Muscle layer of colon (tissue), 2 donors: ENCODE data around the gene LRRK1.

ENCODE experiments used
- H3K27ac ChIP-seq: one replicate; pipeline ENCODE4 v1.7.0; 2013; ENCODE audit warnings: low read depth, mild to moderate bottlenecking, low read length, moderate library complexity
- H3K27me3 ChIP-seq, 2 donors: one replicate each; pipeline ENCODE4 v1.7.0; 2013; ENCODE audit warnings: low read length in 2 of 2, mild to moderate bottlenecking in 2 of 2; ENCODE audit not compliant: insufficient read depth in 2 of 2, control insufficient read depth in 1 of 2
- H3K36me3 ChIP-seq: one replicate; pipeline ENCODE4 v1.7.0; 2013; ENCODE audit warnings: mild to moderate bottlenecking, low read length; ENCODE audit not compliant: insufficient read depth
- H3K4me1 ChIP-seq: one replicate; pipeline ENCODE4 v1.7.0; 2013; ENCODE audit warnings: mild to moderate bottlenecking, low read length; ENCODE audit not compliant: insufficient read depth
- H3K4me3 ChIP-seq, 2 donors: one replicate each; pipeline ENCODE4 v1.7.0; 2013; ENCODE audit warnings: low read length in 2 of 2, low read depth in 1 of 2, mild to moderate bottlenecking in 1 of 2, moderate library complexity in 1 of 2
- H3K9ac ChIP-seq: one replicate; pipeline ENCODE4 v1.7.0; 2013; ENCODE audit warnings: low read length
- H3K9me3 ChIP-seq: one replicate; pipeline ENCODE4 v1.7.0; 2013; ENCODE audit warnings: mild to moderate bottlenecking, low read length
- donor health status: abdominal sarcoma.
- donor health status: Adenocarcinoma of cecum.

Gene LRRK1

GRCh38 chr15:101060576-101061551 is 141.7 kb downstream of the LRRK1 start:
- Histone ChIP-seq H3K4me1 (peaks cover 8% of the 10 kb centered on the region), H3K27ac (no peak overlapping the region), H3K36me3 (peaks cover 26% of the 10 kb centered on the region)

DNA sequence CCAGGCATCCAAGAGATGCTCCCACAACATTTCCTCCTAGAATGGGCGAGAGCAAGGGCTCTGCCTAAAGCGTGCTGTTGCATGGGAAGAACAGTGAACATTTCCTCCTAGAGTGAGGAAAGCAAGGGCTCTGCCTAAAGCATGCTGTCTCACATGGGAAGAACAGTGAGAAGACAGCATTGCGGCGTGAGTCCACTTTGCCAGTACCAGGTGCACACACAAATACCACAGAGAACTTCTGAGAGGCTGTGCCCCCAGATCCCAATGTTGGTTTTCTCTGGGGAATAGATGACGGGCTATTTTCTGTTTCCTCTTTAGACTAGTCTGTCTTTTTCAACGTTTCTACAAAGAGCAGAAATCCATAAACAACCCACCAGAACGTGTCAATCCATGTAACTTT is 142.9 kb downstream of the LRRK1 start:
- Histone ChIP-seq H3K4me1 (peaks cover 8% of the 10 kb centered on the region), H3K9me3 (no peaks in the 10 kb centered on the region), H3K27ac (no peak overlapping the region), H3K9ac (no peak overlapping the region), H3K4me3 (no peak overlapping the region), H3K36me3 (peaks cover 15% of the 10 kb centered on the region), H3K27me3 (no peaks in the 10 kb centered on the region)

More at GRCh38 chr15:101060576-101061551, 141.7 kb downstream of the LRRK1 start:
- Histone ChIP-seq H3K9ac (no peak overlapping the region), H3K9me3 (no peaks in the 10 kb centered on the region), H3K4me3 (no peak overlapping the region), H3K27me3 (no peaks in the 10 kb centered on the region)

GRCh38 chr15:101062471-101063171 is 143.5 kb downstream of the LRRK1 start:
- Histone ChIP-seq H3K36me3 (peaks cover 13% of the 10 kb centered on the region), H3K9ac (no peak overlapping the region), H3K4me3 (no peak overlapping the region), H3K4me1 (peaks cover 8% of the 10 kb centered on the region), H3K27me3 (no peaks in the 10 kb centered on the region), H3K9me3 (no peaks in the 10 kb centered on the region), H3K27ac (no peak overlapping the region)

DNA sequence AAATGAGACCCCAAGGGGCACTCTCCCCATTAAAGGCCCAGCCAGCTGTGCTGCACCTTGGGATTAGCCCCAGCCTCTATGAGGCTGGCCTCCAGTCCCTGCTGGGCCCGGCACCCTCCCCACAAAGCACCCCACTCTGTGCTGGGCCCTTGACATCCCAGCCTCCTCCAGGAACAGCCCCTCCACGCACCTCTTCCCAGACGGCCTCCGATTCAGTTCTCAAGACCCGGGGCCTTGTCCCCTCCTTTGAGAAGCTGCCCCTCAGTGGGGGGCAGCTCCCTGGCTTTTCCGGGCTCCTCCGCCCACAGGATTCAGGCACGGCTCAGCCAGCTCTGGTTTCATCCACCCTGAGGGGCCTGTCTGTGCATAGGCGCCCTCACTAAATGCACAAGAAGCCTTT is 144.1 kb downstream of the LRRK1 start:
- Histone ChIP-seq H3K9me3 (no peaks in the 10 kb centered on the region), H3K27ac (no peak overlapping the region), H3K4me1 (peaks cover 8% of the 10 kb centered on the region), H3K4me3 (no peak overlapping the region), H3K27me3 (no peaks in the 10 kb centered on the region), H3K36me3 (peaks cover 13% of the 10 kb centered on the region), H3K9ac (no peak overlapping the region)

- no peaks in the 10 kb centered on the region for H3K9me3 ChIP-seq
- peaks cover 13% of the 10 kb centered on the region for H3K36me3 ChIP-seq
- H3K4me1 ChIP-seq, result peaks cover 8% of the 10 kb centered on the region
- no peaks in the 10 kb centered on the region for H3K27me3 ChIP-seq
- H3K27ac ChIP-seq, result no peak overlapping the region
- no peak overlapping the region for H3K9ac ChIP-seq
- peak overlapping the region in 1 of 2 donors; percentile 14 for H3K4me3 ChIP-seq
Observed at GRCh38 chr15:101063891-101064794, 145.0 kb downstream of the LRRK1 start.

DNA sequence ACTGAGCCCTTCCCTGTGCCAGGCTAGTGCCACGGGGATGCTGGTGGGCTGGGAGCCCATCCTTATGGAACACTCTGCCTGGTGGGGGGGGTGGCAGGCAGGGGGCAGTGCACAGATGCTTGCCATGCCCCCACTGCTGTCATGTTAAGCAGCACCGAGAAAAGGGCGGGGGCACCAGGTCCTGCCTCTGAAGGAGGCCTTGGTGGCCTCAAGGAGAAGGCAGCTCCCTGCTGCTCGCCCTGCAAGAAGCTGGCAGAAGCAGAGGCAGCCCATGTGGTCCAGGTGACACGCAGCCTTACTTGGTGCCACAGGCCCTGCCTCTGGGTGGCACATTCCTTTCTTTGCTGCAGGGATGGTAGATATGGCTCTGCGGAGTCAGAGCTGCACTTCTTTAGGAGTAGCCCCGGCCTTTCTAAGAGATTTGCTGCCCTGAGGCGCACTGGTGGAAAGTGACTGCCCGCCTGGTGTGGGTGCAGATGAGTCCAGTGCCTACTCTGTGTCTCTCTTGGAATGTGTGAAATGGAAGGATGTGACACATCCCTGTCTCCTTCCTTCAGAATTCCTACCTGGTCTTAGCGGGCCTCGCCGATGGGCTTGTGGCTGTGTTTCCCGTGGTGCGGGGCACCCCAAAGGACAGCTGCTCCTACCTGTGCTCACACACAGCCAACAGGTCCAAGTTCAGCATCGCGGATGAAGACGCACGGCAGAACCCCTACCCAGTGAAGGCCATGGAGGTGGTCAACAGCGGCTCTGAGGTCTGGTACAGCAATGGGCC is 145.8 kb downstream of the LRRK1 start:
- Histone ChIP-seq H3K27ac (no peak overlapping the region), H3K9me3 (no peaks in the 10 kb centered on the region), H3K9ac (no peak overlapping the region), H3K27me3 (no peaks in the 10 kb centered on the region), H3K4me1 (peaks cover 8% of the 10 kb centered on the region), H3K4me3 (no peak overlapping the region), H3K36me3 (peaks cover 13% of the 10 kb centered on the region)

DNA sequence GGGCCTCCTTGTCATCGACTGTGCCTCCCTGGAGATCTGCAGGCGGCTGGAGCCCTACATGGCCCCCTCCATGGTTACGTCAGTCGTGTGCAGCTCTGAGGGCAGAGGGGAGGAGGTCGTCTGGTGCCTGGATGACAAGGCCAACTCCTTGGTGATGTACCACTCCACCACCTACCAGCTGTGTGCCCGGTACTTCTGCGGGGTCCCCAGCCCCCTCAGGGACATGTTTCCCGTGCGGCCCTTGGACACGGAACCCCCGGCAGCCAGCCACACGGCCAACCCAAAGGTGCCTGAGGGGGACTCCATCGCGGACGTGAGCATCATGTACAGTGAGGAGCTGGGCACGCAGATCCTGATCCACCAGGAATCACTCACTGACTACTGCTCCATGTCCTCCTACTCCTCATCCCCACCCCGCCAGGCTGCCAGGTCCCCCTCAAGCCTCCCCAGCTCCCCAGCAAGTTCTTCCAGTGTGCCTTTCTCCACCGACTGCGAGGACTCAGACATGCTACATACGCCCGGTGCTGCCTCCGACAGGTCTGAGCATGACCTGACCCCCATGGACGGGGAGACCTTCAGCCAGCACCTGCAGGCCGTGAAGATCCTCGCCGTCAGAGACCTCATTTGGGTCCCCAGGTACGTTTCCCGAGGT is 146.5 kb downstream of the LRRK1 start:
- Histone ChIP-seq H3K4me3 (no peak overlapping the region), H3K9ac (no peak overlapping the region), H3K27me3 (no peaks in the 10 kb centered on the region), H3K9me3 (no peaks in the 10 kb centered on the region), H3K27ac (no peak overlapping the region), H3K4me1 (peaks cover 8% of the 10 kb centered on the region), H3K36me3 (peaks cover 13% of the 10 kb centered on the region)

GRCh38 chr15:101066501-101067408 is 147.6 kb downstream of the LRRK1 start:
- no peak overlapping the region for H3K4me3 ChIP-seq
- no peak overlapping the region for H3K9ac ChIP-seq
- H3K27ac ChIP-seq, result no peak overlapping the region
- no peaks in the 10 kb centered on the region for H3K9me3 ChIP-seq
- no peaks in the 10 kb centered on the region for H3K27me3 ChIP-seq
- peaks cover 4% of the 10 kb centered on the region for H3K36me3 ChIP-seq
- peaks cover 8% of the 10 kb centered on the region for H3K4me1 ChIP-seq

DNA sequence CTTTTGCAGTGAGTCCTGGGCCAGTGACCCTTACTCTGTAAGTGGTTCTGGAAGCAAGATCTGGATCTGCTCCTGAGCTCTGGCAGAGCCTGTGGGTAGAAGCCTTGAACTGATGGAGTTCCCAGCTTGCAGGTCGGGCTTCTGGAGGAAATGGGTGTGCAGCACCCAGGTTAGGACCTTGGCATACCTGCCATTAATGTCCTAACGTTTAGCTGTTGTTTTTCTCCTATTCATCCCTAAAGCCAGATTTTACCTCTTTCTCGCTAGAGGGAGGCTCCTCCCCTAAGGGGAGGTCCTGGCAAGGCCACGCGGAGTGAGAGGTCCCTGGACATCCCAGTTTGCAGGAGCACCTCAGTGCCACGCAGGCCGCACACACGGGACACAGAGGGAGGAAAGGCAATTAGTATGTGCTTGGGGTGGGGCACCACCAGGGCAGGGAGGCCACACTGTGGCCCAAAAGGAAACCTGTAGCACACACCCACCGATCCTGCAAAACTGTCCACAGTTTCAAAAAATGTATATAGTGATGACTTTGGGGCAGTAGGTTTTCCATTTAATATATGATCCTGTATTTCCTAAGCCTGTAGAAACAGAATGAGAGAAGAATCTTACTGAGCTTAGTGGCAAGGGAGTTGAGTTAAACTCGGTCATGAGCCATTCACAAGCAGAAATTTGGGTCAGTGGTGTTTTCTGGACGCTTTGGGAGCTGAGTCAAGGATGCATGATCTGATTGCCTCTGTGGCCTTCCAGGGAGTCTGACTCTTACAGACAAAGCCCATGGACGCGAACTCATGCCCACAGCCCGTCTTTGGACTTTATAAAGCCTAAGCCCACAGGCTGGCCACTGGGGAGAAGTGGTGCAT is 148.7 kb downstream of the LRRK1 start:
- Histone ChIP-seq H3K9ac (no peak overlapping the region), H3K27me3 (no peaks in the 10 kb centered on the region), H3K27ac (no peak overlapping the region), H3K9me3 (no peaks in the 10 kb centered on the region), H3K4me1 (peaks cover 8% of the 10 kb centered on the region), H3K4me3 (no peak overlapping the region), H3K36me3 (no peaks in the 10 kb centered on the region)
